Activated naive CD4-positive, alpha-beta T cell treated with Interleukin-2 at 50 U/mL for 16 hours (primary cell): ENCODE data around the gene PTX4.

Experiments used
- DNase-seq: peaks from one replicate; pipeline ENCODE4 v3.0.0-alpha.2; 2020

PTX4 gene

GRCh38 chr16:1488619-1489018 lies at the start of gene PTX4:
Gene PTX4 (minus strand): TSS chr16:1488944. CDS start chr16:1488909, 35 bp downstream.
- DNase-seq: no peak

- peak; percentile 32 for DNase-seq
Observed at GRCh38 chr16:1537763-1538289, 49.1 kb upstream of the PTX4 start.

GRCh38 chr16:1537138-1537577 lies 48.4 kb upstream of the PTX4 start:
- no peak for DNase-seq

- no peak for DNase-seq
Observed at GRCh38 chr16:1536601-1537000, 47.9 kb upstream of the PTX4 start.

- DNase-seq: peak; percentile 31
Observed at GRCh38 chr16:1535391-1536291, 46.9 kb upstream of the PTX4 start.

- peak; percentile 31 for DNase-seq
Observed at GRCh38 chr16:1534021-1535020, 45.6 kb upstream of the PTX4 start.

GRCh38 chr16:1533443-1533951 lies 44.8 kb upstream of the PTX4 start, which contains the start of gene TMEM204:
Gene TMEM204 (plus strand): TSS chr16:1533666. CDS start chr16:1534276, 610 bp downstream.
- peak; percentile 40 for DNase-seq

- DNase-seq: no peak
Observed at GRCh38 chr16:1532771-1533170, 44.0 kb upstream of the PTX4 start.

GRCh38 chr16:1532081-1532760 lies 43.5 kb upstream of the PTX4 start:
- no peak for DNase-seq

- DNase-seq: no peak
Observed at GRCh38 chr16:1531638-1531910, 42.8 kb upstream of the PTX4 start.

- no peak for DNase-seq
Observed at GRCh38 chr16:1530883-1531637, 42.3 kb upstream of the PTX4 start.

GRCh38 chr16:1530349-1530882 lies 41.7 kb upstream of the PTX4 start:
- no peak for DNase-seq

- no peak for DNase-seq
Observed at GRCh38 chr16:1528921-1529537, 40.3 kb upstream of the PTX4 start.

GRCh38 chr16:1527836-1528811 lies 39.4 kb upstream of the PTX4 start:
- no peak for DNase-seq

GRCh38 chr16:1526608-1527555 lies 38.1 kb upstream of the PTX4 start:
- peak; percentile 32 for DNase-seq

GRCh38 chr16:1525871-1526607 lies 37.3 kb upstream of the PTX4 start:
- peak; percentile 13 for DNase-seq

GRCh38 chr16:1524366-1524765 lies 35.6 kb upstream of the PTX4 start:
- no peak for DNase-seq
